H4 (cell line): ENCODE data around the gene HSPB6. TPM values are rescaled to one million over a fixed set of nuclear protein-coding genes. Genes with fewer than 3 reads are reported as not detected.
A peak's percentile ranks its signal among the peaks of the same experiment; 100 is the strongest.
"Not testable (repeated sequence)": the region's sequence is repeated elsewhere in the genome, so short reads cannot be mapped to it uniquely, and the experiment has no call there.

Experiments used
- DNase-seq: peaks from one replicate; pipeline ENCODE4 v3.0.0-alpha.2; 2015; ENCODE audit warnings: low spot score
- total RNA-seq: library from RNA; depleted of rRNA; stranded (reverse); fragments of >200 nt; shearing (Covaris generic); gene quantifications from 2 replicates; pipeline ENCODE4 v1.2.3, GENCODE V29; 2014

The HSPB6 gene
- total RNA-seq, 1 experiment from 2014 or later: not detected

GRCh38 chr19:35731779-35732405 lies 24.9 kb downstream of the HSPB6 start:
- DNase-seq: no peak

- DNase-seq: no peak
These were observed 25.5 kb downstream of the HSPB6 start for GRCh38 chr19:35731353-35731752.

GRCh38 chr19:35730326-35730725 lies 26.5 kb downstream of the HSPB6 start:
- DNase-seq: no peak

GRCh38 chr19:35729763-35730162 lies 27.1 kb downstream of the HSPB6 start:
- DNase-seq: no peak

- DNase-seq: no peak
These were observed 27.8 kb downstream of the HSPB6 start for GRCh38 chr19:35729021-35729420.

GRCh38 chr19:35727956-35728706 lies 28.7 kb downstream of the HSPB6 start:
- DNase-seq: no peak

- DNase-seq: no peak
These were observed 29.5 kb downstream of the HSPB6 start for GRCh38 chr19:35727053-35727955.

- no peak for DNase-seq
These were observed 31.5 kb downstream of the HSPB6 start for GRCh38 chr19:35725216-35725861.

- DNase-seq: no peak
These were observed 32.3 kb downstream of the HSPB6 start for GRCh38 chr19:35724560-35724959.

GRCh38 chr19:35724132-35724531 lies 32.7 kb downstream of the HSPB6 start:
- DNase-seq: not testable (repeated sequence)

GRCh38 chr19:35723671-35724070 lies 33.2 kb downstream of the HSPB6 start:
- DNase-seq: no peak

GRCh38 chr19:35722897-35723296 lies 33.9 kb downstream of the HSPB6 start:
- no peak for DNase-seq

- DNase-seq: no peak
These were observed 34.4 kb downstream of the HSPB6 start for GRCh38 chr19:35722461-35722860.

GRCh38 chr19:35721374-35721773 lies 35.5 kb downstream of the HSPB6 start:
- DNase-seq: no peak

GRCh38 chr19:35720648-35721047 lies 36.2 kb downstream of the HSPB6 start:
- DNase-seq: no peak

- no peak for DNase-seq
These were observed 36.7 kb downstream of the HSPB6 start for GRCh38 chr19:35720163-35720524.

GRCh38 chr19:35719402-35720162 lies 37.2 kb downstream of the HSPB6 start:
- no peak for DNase-seq

- DNase-seq: no peak
These were observed 38.3 kb downstream of the HSPB6 start for GRCh38 chr19:35718345-35719041.

GRCh38 chr19:35717665-35718344 lies 39.0 kb downstream of the HSPB6 start, which contains the start of gene KMT2B:
Gene KMT2B, plus strand, starts transcription at chr19:35718003. Its CDS starts 16 bp downstream, at chr19:35718019.
- DNase-seq: peak; percentile 97
